ENCODE results near the gene UBE2G2.

DNA sequence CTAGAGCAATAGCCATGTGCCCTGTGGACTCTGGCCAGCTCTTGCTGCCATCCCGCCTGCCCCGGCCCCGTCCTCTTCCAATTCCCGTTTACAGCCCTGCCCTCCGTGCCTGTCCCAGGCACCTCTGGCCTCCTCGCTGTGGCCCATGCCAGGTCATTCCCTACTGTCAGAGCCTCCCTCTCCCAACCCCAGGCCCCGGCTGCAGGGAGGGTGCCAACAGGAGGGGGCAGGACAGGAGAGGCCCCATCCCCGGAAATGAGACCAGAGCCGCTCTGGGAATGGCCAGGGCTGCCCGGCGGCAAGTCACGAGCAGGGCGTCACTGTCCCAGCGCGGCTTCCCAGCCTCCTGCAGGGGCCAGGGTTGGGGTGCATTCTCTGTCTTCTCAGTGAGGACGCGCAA is 66.8 kb downstream of the UBE2G2 start:
- TF ChIP-seq EP300 (IDR thresholded peaks at IDR 0.05): no peak
- TF ChIP-seq, protein P1, sequence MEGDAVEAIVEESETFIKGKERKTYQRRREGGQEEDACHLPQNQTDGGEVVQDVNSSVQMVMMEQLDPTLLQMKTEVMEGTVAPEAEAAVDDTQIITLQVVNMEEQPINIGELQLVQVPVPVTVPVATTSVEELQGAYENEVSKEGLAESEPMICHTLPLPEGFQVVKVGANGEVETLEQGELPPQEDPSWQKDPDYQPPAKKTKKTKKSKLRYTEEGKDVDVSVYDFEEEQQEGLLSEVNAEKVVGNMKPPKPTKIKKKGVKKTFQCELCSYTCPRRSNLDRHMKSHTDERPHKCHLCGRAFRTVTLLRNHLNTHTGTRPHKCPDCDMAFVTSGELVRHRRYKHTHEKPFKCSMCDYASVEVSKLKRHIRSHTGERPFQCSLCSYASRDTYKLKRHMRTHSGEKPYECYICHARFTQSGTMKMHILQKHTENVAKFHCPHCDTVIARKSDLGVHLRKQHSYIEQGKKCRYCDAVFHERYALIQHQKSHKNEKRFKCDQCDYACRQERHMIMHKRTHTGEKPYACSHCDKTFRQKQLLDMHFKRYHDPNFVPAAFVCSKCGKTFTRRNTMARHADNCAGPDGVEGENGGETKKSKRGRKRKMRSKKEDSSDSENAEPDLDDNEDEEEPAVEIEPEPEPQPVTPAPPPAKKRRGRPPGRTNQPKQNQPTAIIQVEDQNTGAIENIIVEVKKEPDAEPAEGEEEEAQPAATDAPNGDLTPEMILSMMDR (IDR thresholded peaks at IDR 0.05): no peak
